Activated CD4-positive, CD25-positive, alpha-beta regulatory T cell (primary cell): Measurements from ENCODE around the gene RNF149.

ENCODE experiments used
- DNase-seq, 4 experiments: peaks; one replicate each; lab custom pipeline; 2025; lab: John Stamatoyannopoulos, UW

Gene RNF149

GRCh38 chr2:101230541-101231001 lies 77.9 kb downstream of the RNF149 start:
- DNase-seq: no peak
